HepG2 (cell line): ENCODE measurements around the gene PRM3. TPM values are rescaled to one million over a fixed set of nuclear protein-coding genes. Genes with fewer than 3 reads are reported as not detected.

ENCODE experiments used
- ARNTL ChIP-seq: sonication (generic); formaldehyde crosslinking; IDR thresholded peaks from 2 replicates; pipeline ENCODE4 v1.4.0; 2020; ENCODE audit warnings: mild to moderate bottlenecking, missing genetic modification reagents
- BCL6 ChIP-seq: IDR thresholded peaks from 2 replicates; pipeline ENCODE4 v1.6.1; 2016; ENCODE audit warnings: missing genetic modification reagents, missing compliant biosample characterization
- BRD4 ChIP-seq: sonication (generic); formaldehyde crosslinking; IDR thresholded peaks from 2 replicates; pipeline ENCODE4 v1.4.0; 2020; ENCODE audit warnings: missing genetic modification reagents
- ERF ChIP-seq: IDR thresholded peaks from 2 replicates; pipeline ENCODE4 v1.6.1; 2018; ENCODE audit warnings: missing biosample characterization, missing genetic modification reagents
- ESRRA ChIP-seq: sonication (generic); formaldehyde crosslinking; IDR thresholded peaks from 2 replicates; pipeline ENCODE4 v1.5.1; 2020; ENCODE audit warnings: mild to moderate bottlenecking, low read depth, missing genetic modification reagents
- HHEX ChIP-seq: IDR thresholded peaks from 2 replicates; pipeline ENCODE4 v1.6.1; 2016; ENCODE audit warnings: control low read depth
- HOXD1 ChIP-seq: sonication (generic); formaldehyde crosslinking; IDR thresholded peaks from 2 replicates; pipeline ENCODE4 v1.5.0; 2020; ENCODE audit warnings: missing genetic modification reagents
- MAX ChIP-seq: IDR thresholded peaks from 2 replicates; pipeline ENCODE4 v1.6.1; 2012; ENCODE audit warnings: inconsistent platforms
- NCOA2 ChIP-seq: sonication (generic); formaldehyde crosslinking; IDR thresholded peaks from 2 replicates; pipeline ENCODE4 v1.8.0; 2022; ENCODE audit warnings: inconsistent platforms
- REPIN1 ChIP-seq: sonication (generic); formaldehyde crosslinking; IDR thresholded peaks from 2 replicates; pipeline ENCODE4 v1.8.0; 2022; ENCODE audit warnings: missing genetic modification reagents, low read depth, mild to moderate bottlenecking, borderline replicate concordance
- SIN3B ChIP-seq: fragments of 150-350 bp; IDR thresholded peaks from 2 replicates; pipeline ENCODE4 v1.6.1; 2014; ENCODE audit warnings: low read length
- SIX1 ChIP-seq: sonication (generic); formaldehyde crosslinking; IDR thresholded peaks from 2 replicates; pipeline ENCODE4 v1.4.0; 2020; ENCODE audit warnings: missing genetic modification reagents, borderline replicate concordance
- SKIL ChIP-seq: sonication (generic); formaldehyde crosslinking; IDR thresholded peaks from 2 replicates; pipeline ENCODE4 v1.8.0; 2022; ENCODE audit warnings: missing genetic modification reagents, mild to moderate bottlenecking, moderate library complexity, borderline replicate concordance
- SP140L ChIP-seq: sonication (generic); formaldehyde crosslinking; IDR thresholded peaks from 2 replicates; pipeline ENCODE4 v1.4.0; 2020; ENCODE audit warnings: missing genetic modification reagents, borderline replicate concordance
- SRY ChIP-seq: sonication (generic); formaldehyde crosslinking; IDR thresholded peaks from 2 replicates; pipeline ENCODE4 v1.8.0; 2022; ENCODE audit warnings: mild to moderate bottlenecking, missing genetic modification reagents
- TARDBP ChIP-seq: sonication (generic); formaldehyde crosslinking; IDR thresholded peaks from 2 replicates; pipeline ENCODE4 v1.8.0; 2022; ENCODE audit warnings: mild to moderate bottlenecking, missing genetic modification reagents
- TRAFD1 ChIP-seq: sonication (generic); formaldehyde crosslinking; IDR thresholded peaks from 2 replicates; pipeline ENCODE4 v1.5.1; 2020; ENCODE audit warnings: missing genetic modification reagents, mild to moderate bottlenecking, borderline replicate concordance
- XBP1 ChIP-seq: sonication (generic); formaldehyde crosslinking; IDR thresholded peaks from 2 replicates; pipeline ENCODE4 v1.5.0; 2020; ENCODE audit warnings: missing genetic modification reagents
- ZMYM2 ChIP-seq: sonication (generic); formaldehyde crosslinking; IDR thresholded peaks from 2 replicates; pipeline ENCODE4 v1.8.0; 2022; ENCODE audit warnings: mild to moderate bottlenecking, missing genetic modification reagents
- ZNF232 ChIP-seq: sonication (generic); formaldehyde crosslinking; IDR thresholded peaks from 2 replicates; pipeline ENCODE4 v1.4.0; 2020; ENCODE audit warnings: missing genetic modification reagents, borderline replicate concordance
- ZNF292 ChIP-seq: sonication (generic); formaldehyde crosslinking; IDR thresholded peaks from 2 replicates; pipeline ENCODE4 v1.8.1; 2022; ENCODE audit warnings: mild to moderate bottlenecking, low read depth, missing genetic modification reagents, borderline replicate concordance
- ZNF331 ChIP-seq: sonication (generic); formaldehyde crosslinking; IDR thresholded peaks from 2 replicates; pipeline ENCODE4 v1.4.0; 2020; ENCODE audit warnings: missing genetic modification reagents
- ZNF567 ChIP-seq: sonication (generic); formaldehyde crosslinking; IDR thresholded peaks from 2 replicates; pipeline ENCODE4 v1.8.1; 2023; ENCODE audit warnings: mild to moderate bottlenecking, missing genetic modification reagents, borderline replicate concordance
- ZNF605 ChIP-seq: sonication (generic); formaldehyde crosslinking; IDR thresholded peaks from 2 replicates; pipeline ENCODE4 v1.8.0; 2022; ENCODE audit warnings: mild to moderate bottlenecking, missing genetic modification reagents
- ZNF678 ChIP-seq: sonication (generic); formaldehyde crosslinking; IDR thresholded peaks from 2 replicates; pipeline ENCODE4 v1.4.0; 2020; ENCODE audit warnings: mild to moderate bottlenecking, missing genetic modification reagents
- ZNF710 ChIP-seq: sonication (generic); formaldehyde crosslinking; IDR thresholded peaks from 2 replicates; pipeline ENCODE4 v1.5.0; 2020; ENCODE audit warnings: mild to moderate bottlenecking, missing genetic modification reagents, borderline replicate concordance
- polyA plus RNA-seq, 8 experiments: library from polyadenylated mRNA; depleted of rRNA in 3 of 8; stranded (reverse) in 7 of 8; unstranded in 1 of 8; fragments of >200 nt; fragmentation: Illumina TruSeq in 4 of 8; extraction: Trizol in 4 of 8; gene quantifications; 2 replicates each; pipeline versions ENCODE4 v1.2.1 to v1.2.3, GENCODE V29; 2011 to 2016; ENCODE audit warnings: low read depth in 4 of 8, missing spikeins in 1 of 8, mixed read lengths in 1 of 8; ENCODE audit not compliant: insufficient read depth in 1 of 8
- total RNA-seq, 5 experiments: library from RNA; depleted of rRNA; stranded (reverse); fragments of >200 nt; fragmentation: Illumina TruSeq; extraction: Trizol; gene quantifications; 2 replicates each; pipeline ENCODE4 v1.2.3, GENCODE V29; 2016; ENCODE audit warnings: low read depth in 1 of 5

Gene PRM3
- total and polyA plus RNA-seq, 2 of the 13 experiments (the other 11 are each of a cell fraction or from before 2014, with no cell fraction given): not detected

- peak; percentile 73 for TF ChIP-seq ZMYM2 (CRISPR knock-in tag)
- TF ChIP-seq ZNF331 (CRISPR knock-in tag): 0 out of 2 replicates have a peak, but pooled peaks have one; percentile 4
- TF ChIP-seq REPIN1 (CRISPR knock-in tag): peak; percentile 44; the same call in 1 of the 2 replicates
- TF ChIP-seq SKIL: no peak
- no peak for TF ChIP-seq XBP1 (CRISPR knock-in tag)
- TF ChIP-seq ERF (CRISPR knock-in tag): 0 out of 2 replicates have a peak, but pooled peaks have one; percentile 0
- TF ChIP-seq BRD4 (CRISPR knock-in tag): peak; percentile 58; the same call in 1 of the 2 replicates
- TF ChIP-seq ZNF678 (CRISPR knock-in tag): no peak
- TF ChIP-seq SIX1 (CRISPR knock-in tag): no peak
- no peak for TF ChIP-seq MAX
- TF ChIP-seq SP140L (CRISPR knock-in tag): 0 out of 2 replicates have a peak, but pooled peaks have one; percentile 54
- peak; percentile 43; the same call in 1 of the 2 replicates for TF ChIP-seq ZNF710 (CRISPR knock-in tag)
- TF ChIP-seq ZNF567 (CRISPR knock-in tag): peak; percentile 64
- TF ChIP-seq TRAFD1: no peak
- TF ChIP-seq ZNF232: peak; percentile 77; the same call in 1 of the 2 replicates
- peak; percentile 59; the same call in 1 of the 2 replicates for TF ChIP-seq ESRRA (CRISPR knock-in tag)
- peak; percentile 68 for TF ChIP-seq TARDBP
- 0 out of 2 replicates have a peak, but pooled peaks have one; percentile 24 for TF ChIP-seq BCL6 (CRISPR knock-in tag)
- TF ChIP-seq ZNF605 (CRISPR knock-in tag): peak; percentile 49; the same call in 1 of the 2 replicates
- 0 out of 2 replicates have a peak, but pooled peaks have one; percentile 31 for TF ChIP-seq ZNF292 (CRISPR knock-in tag)
- peak; percentile 63; the same call in 1 of the 2 replicates for TF ChIP-seq ARNTL (CRISPR knock-in tag)
- TF ChIP-seq NCOA2: no peak
- TF ChIP-seq HHEX (CRISPR knock-in tag): no peak
- no peak for TF ChIP-seq SRY (CRISPR knock-in tag)
- no peak for TF ChIP-seq SIN3B
- no peak for TF ChIP-seq HOXD1 (CRISPR knock-in tag)
These were observed 2.7 kb downstream of the PRM3 start (continued) for GRCh38 chr16:11270602-11271162.
